Urothelium cell line (cell line): ENCODE results near the gene MVK.
A peak's percentile ranks its signal among the peaks of the same experiment; 100 is the strongest.

Experiments used
- DNase-seq: peaks from one replicate; pipeline ENCODE4 v3.0.0; 2011; ENCODE audit warnings: low spot score, mixed read lengths
- FAIRE-seq: peaks from 2 replicates; lab custom pipeline; 2011; peaks lifted over from hg19 to GRCh38; lab: Jason Lieb, UNC

The MVK gene

GRCh38 chr12:109544955-109545531, 28.6 kb upstream of the MVK start:
- FAIRE-seq: no peak
- DNase-seq: peak; percentile 14

GRCh38 chr12:109545826-109546225, 27.8 kb upstream of the MVK start:
- no peak for FAIRE-seq
- no peak for DNase-seq

- FAIRE-seq (no peak), DNase-seq (no peak)
Observed at GRCh38 chr12:109547286-109547685, 26.3 kb upstream of the MVK start.

- no peak for DNase-seq
- no peak for FAIRE-seq
Observed at GRCh38 chr12:109548258-109548657, 25.3 kb upstream of the MVK start.

- DNase-seq: no peak
- FAIRE-seq: no peak
Observed at GRCh38 chr12:109549613-109550270, 23.9 kb upstream of the MVK start.

- no peak for FAIRE-seq
- DNase-seq: no peak
Observed at GRCh38 chr12:109550281-109550680, 23.3 kb upstream of the MVK start.

- FAIRE-seq (no peak), DNase-seq (no peak)
Observed at GRCh38 chr12:109551108-109551507, 22.5 kb upstream of the MVK start.

- FAIRE-seq (no peak), DNase-seq (no peak)
Observed at GRCh38 chr12:109552971-109553370, 20.6 kb upstream of the MVK start.

- FAIRE-seq (no peak), DNase-seq (no peak)
Observed at GRCh38 chr12:109553483-109553882, 20.1 kb upstream of the MVK start.

GRCh38 chr12:109553906-109554500, 19.6 kb upstream of the MVK start:
- DNase-seq: no peak
- no peak for FAIRE-seq

GRCh38 chr12:109554761-109555160, 18.8 kb upstream of the MVK start:
- no peak for FAIRE-seq
- no peak for DNase-seq

- DNase-seq (no peak), FAIRE-seq (peak; percentile 17)
Observed at GRCh38 chr12:109555431-109556315, 17.9 kb upstream of the MVK start.

- DNase-seq (no peak), FAIRE-seq (no peak)
Observed at GRCh38 chr12:109557200-109557599, 16.4 kb upstream of the MVK start.

GRCh38 chr12:109557805-109558204, 15.8 kb upstream of the MVK start:
- FAIRE-seq: no peak
- no peak for DNase-seq

GRCh38 chr12:109558374-109559199, 15.0 kb upstream of the MVK start:
- no peak for DNase-seq
- no peak for FAIRE-seq

- FAIRE-seq (no peak), DNase-seq (no peak)
Observed at GRCh38 chr12:109559200-109559505, 14.4 kb upstream of the MVK start.

GRCh38 chr12:109559601-109560000, 14.0 kb upstream of the MVK start:
- DNase-seq: no peak
- no peak for FAIRE-seq

- FAIRE-seq: no peak
Observed at GRCh38 chr12:109560867-109561710, 12.5 kb upstream of the MVK start.

GRCh38 chr12:109561711-109562030, 11.9 kb upstream of the MVK start:
- no peak for DNase-seq
- FAIRE-seq: no peak

More at GRCh38 chr12:109560867-109561710, 12.5 kb upstream of the MVK start:
- no peak for DNase-seq

- FAIRE-seq (no peak), DNase-seq (no peak)
Observed at GRCh38 chr12:109562871-109563270, 10.7 kb upstream of the MVK start.
